NK-92 treated with Interleukin-12 subunit alpha and Interleukin-12 subunit beta, amount 100 ng/mL, for 24 hours (cell line): ENCODE results near the gene ARFGAP1.

Experiments
- DNase-seq: peaks from one replicate; lab custom pipeline; 2025; lab: John Stamatoyannopoulos, UW

The ARFGAP1 gene

DNA sequence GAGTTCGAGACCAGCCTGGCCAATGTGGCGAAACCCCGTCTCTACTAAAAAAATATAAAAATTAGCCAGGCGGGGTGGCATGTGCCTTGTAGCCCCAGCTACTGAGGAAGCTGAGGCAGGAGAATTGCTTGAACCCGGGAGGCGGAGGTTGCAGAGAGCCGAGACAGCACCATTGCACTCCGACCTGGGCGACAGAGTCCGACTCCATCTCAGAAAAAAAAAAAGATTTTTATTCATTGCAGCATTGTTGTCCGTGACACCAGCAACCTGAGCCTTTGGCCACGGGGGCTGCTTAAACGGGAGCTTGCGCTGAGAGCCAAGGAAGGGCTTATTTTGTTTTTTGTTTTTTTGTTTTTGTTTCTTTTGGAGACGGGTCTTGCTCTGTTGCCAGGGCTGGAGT lies 7.3 kb downstream of the ARFGAP1 start:
- DNase-seq, result no peak

DNA sequence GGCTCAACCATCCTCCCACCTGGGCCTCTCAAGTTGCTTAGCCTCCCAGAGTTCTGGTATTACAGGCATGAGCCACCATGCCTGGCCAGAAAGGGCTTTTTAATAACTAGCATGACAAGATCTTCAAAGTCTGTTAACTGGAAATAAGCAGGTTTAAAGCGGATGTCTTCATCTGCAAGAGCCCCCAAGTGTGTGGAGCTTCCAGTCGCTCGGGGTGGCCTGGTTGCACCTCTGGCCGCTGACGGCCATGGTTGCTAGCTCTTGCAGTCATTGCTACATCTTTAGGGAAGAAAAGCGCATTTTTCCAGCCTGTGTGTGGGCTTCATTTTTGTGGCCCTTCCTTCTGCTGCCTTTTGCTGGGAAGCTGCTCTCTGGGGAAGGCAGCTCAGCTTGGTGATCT lies 7.8 kb downstream of the ARFGAP1 start:
- no peak for DNase-seq

GRCh38 chr20:63280929-63281545 lies 8.4 kb downstream of the ARFGAP1 start:
- no peak for DNase-seq

- DNase-seq, result no peak
These were observed 9.4 kb downstream of the ARFGAP1 start for GRCh38 chr20:63281742-63282665.

- DNase-seq, result no peak
These were observed 10.3 kb downstream of the ARFGAP1 start for GRCh38 chr20:63282946-63283345.

DNA sequence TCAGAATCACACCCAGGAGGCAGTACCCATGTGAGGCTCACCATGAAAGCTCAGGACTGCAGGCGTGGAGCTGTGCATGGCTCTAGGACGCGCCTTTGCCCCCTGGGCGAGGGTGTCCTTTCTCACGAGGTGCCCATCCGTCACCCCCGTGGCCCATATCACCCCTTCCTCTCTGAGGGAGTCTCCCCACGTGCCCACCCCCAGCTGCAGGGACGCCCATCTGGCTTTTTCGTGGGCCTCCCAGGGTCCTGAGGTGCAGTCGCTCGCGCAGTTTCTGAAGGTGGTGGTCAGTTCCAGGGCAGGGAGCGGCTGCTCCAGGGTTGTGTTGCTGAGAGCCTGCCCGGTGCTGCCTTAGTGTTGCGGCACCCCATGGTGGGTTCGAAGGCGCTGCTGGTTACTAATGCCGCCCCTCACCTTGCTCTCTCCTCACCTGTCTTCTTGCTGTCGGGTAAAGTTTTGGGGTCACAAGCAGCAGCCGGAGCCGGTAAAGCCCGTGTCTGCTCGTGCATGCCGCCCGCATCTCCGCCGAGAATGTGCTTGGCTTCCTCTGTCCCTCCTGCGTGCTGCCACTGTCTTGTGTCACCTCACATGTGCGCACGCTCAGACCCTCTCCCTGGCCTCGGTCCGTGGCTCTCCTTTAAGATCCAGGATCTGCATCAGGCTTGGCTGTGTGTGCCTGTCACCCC lies 10.9 kb downstream of the ARFGAP1 start:
- DNase-seq, result no peak

DNA sequence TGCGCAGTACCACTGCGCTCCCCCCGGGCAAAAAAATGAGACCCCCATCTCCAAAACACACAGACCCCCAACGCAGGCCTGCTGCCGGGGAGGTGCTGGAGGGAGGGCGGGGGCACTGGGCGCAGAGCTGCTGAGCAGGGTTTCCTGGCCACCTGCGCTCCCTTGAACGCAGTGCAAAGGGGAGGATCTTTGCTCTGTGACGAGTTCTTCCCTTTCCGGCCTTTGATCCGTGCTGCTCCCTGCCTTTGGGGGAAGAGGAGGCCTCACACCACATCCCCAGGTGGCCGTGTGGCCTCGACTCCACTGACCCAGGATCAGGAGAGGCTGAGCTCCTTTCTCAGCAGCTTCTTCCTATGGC lies 11.4 kb downstream of the ARFGAP1 start:
- DNase-seq, result no peak

GRCh38 chr20:63284544-63284949 lies 11.9 kb downstream of the ARFGAP1 start:
- DNase-seq, result no peak

- DNase-seq, result no peak
These were observed 12.4 kb downstream of the ARFGAP1 start for GRCh38 chr20:63284981-63285524.

DNA sequence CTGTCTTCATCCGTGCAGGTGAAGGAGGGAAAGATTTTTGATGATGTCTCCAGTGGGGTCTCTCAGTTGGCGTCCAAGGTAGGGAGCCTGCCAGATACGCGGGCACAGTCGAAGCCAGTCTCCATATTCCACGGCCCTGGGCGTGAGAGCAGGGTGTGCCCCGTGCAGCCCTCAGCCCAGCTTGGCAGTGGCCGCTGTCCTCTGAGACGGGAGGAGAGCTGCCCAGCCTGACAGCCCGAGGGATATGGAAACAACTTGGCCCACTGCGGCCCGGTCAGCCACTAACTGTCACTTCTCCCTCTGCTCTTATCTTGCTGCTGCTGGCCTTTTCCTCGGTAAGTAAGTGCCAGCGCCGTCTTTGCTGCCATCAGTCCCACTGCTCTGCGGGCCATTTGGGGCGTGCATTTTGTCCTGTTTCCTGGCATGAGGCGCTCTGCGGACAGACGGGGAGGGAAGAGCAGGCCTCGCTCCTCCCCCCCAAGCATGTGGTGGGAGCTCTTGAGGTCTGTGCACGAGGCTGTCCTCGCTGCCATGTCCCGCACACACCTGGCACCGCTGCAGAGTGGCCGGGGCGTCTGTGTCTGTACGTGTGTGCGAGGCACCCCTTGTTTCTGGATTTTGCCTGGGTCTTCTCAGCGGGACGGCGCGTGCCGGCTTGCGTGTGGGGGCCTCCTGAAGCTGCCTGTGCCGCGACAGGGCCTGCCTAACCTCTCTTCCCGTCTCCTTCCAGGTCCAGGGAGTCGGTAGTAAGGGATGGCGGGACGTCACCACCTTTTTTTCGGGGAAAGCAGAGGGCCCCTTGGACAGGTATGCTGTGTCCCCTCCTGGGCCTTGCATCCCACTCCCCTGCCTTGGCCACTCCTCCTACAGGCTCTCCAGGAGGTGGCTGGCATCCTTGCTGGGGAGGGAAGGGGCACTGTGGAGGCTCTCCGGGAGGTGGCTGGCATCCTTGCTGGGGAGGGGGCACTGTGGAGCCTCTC lies 13.3 kb downstream of the ARFGAP1 start:
- DNase-seq, result no peak

DNA sequence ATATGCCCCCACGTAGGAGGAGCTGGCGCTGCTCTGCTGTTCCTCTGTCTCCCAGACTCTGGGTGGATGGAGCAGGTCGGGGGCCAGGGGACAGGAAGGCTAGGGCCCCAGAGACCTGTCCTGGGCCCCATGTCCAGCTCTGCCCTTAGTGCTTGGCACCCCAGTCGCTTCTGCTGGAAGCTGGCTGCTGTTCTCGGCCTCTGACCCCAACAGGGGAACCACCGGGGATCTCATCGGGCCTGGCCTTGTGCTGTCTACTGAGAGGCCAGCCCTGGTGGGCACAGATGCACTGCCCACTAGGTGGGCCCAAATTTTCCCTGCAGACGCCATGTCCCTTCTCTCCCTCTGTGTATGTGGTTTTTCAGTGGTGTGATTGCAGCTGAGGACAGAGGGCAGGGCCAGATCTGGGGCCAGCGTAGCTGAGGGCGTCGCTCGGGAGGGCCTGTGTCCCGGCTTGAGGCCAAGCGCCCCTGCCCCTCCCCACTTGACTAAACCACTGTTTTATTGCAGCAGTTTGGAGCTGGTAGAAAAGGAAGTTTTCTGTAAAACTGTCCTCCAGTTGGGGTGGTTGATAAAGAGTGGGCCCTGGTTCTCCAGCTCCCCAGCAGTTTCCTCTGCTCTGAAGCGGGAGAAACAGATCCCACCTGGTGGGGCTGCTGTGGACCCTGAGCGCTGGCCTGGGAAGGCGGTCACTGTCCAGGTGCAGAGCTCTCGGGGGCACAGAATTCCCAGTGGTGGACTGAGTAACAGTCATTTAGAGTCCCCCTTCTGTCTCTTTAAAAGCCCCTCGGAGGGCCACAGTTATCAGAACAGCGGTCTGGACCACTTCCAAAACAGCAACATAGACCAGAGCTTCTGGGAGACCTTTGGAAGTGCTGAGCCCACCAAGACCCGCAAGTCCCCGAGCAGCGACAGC lies 14.4 kb downstream of the ARFGAP1 start:
- DNase-seq, result no peak

- DNase-seq, result no peak
These were observed 15.3 kb downstream of the ARFGAP1 start for GRCh38 chr20:63287697-63288580.

DNA sequence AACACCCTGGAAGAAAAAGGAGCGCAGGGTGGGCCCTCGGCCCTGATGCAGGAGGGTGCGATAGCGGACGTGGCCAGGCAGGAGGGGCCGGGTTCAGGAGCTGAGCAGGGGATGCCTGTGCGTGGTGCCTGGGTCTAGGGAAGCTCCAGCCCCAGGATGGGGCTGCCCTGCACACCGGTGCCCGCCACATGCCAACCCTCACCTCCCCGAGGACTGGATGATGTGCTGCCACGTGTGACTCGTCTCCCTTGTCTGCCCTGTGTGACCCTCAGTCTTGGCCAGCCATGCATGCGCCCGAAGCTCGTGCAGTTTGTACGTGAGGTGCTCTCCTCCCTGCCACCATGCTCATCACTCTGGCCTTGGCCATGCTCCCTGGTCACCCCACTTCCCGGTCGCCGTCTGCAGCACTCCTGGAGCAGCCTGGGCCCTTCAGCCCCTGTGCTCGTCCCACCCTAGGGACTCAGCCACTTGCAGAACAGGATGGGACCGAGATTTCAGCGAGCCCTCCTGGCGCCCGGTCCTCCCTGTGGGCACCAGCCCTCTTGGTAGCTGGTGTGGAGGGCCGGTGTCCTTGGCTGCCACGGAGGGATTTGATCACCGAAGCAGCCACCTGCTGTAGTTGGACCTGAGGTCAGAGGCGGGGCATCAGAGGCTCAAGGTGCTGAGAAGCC lies 16.1 kb downstream of the ARFGAP1 start:
- no peak for DNase-seq

DNA sequence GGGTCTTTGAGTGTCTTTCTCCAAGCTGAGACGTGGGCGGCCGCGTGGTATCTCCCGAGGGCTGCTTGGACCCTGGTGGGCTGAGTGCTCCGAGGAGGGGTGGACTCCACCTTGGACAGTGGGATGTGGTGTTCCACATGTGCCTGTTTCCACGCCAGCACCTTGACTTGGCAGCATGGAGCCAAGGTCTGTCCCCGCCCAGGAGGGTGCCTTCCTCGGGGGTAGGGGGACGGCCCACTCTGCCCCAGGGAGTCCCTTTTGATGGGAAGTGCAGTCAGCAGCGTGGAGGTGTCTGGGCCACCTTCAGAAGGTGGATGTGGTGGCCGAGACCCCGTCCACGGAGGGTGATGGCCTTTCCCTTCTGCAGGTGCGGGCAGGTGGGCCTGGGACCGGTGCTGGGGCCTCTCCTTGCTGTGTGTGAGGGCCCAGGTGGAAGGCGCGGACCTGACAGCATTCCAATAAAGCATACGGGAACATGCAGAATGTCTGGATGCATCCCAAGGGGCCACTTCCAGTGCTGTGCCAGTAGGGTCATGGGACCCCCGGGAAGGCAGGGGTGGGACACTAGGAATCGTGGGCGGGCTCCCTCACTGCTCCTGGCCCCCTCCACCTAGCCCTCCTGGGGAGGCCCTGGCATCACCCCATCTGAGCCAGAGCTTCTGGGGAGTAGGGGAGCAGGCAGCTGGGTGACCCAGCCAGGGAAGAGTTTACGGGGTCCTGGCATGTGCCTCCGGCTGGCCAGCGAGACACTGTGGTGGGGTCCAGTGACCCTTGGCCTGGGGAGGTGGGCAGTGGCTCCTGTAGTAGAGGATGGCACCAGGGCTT lies 16.9 kb downstream of the ARFGAP1 start:
- no peak for DNase-seq

GRCh38 chr20:63290136-63290676 lies 17.6 kb downstream of the ARFGAP1 start:
- DNase-seq, result no peak

- no peak for DNase-seq
These were observed 18.3 kb downstream of the ARFGAP1 start for GRCh38 chr20:63290677-63291472.

- DNase-seq, result no peak
These were observed 19.2 kb downstream of the ARFGAP1 start for GRCh38 chr20:63291811-63292210.
